ENCODE measurements around the gene SND1. TPM values are rescaled to one million over a fixed set of nuclear protein-coding genes. Genes with fewer than 3 reads are reported as not detected.

Gene SND1
- total RNA-seq, 3 donors from 2014 or later: 83.5 to 131 (median 120) TPM

DNA sequence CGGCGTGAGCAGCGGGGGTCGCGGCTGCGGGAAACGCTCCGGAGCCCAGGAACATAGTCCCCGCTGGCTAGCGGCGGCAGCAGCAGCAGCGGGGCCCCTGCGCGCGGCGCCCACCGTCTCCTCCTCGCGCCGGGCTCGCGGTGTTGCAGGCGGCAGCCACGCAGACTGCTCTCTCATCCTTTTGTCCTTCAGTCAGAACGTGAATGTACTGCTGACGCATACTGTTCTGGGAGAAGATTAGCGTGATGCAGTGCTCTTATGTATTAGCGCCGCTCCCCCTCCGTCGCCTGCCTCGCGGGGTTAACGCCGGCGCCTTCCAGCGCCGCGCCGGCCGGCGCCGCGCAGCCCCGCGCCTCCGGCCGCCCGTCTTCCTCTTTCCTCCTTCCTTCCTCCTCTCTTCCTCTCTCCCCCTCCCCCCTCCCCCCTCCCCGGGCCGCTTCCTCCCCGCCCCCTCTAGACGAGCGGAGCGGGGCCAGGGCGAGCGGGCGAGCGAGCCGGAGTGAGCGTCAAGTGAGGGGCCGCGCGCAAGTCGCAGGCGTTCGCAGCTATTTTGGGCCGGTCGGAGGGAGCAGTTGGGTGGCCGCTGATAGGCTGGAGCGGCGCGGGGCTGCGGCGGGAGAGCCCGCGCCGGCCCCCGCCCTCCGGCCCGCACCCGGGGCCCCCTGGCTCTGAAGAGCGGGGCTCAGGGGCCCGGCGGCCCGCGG lies 380.1 kb downstream of the SND1 start:
- no peaks in the 10 kb centered on the region for H3K4me1 ChIP-seq
- no peaks in the 10 kb centered on the region for H3K36me3 ChIP-seq
- H3K27ac ChIP-seq: no peak overlapping the region
- peak overlapping the region; percentile 53 to 78 (median 57) for H3K4me3 ChIP-seq
- TF ChIP-seq, protein P1, sequence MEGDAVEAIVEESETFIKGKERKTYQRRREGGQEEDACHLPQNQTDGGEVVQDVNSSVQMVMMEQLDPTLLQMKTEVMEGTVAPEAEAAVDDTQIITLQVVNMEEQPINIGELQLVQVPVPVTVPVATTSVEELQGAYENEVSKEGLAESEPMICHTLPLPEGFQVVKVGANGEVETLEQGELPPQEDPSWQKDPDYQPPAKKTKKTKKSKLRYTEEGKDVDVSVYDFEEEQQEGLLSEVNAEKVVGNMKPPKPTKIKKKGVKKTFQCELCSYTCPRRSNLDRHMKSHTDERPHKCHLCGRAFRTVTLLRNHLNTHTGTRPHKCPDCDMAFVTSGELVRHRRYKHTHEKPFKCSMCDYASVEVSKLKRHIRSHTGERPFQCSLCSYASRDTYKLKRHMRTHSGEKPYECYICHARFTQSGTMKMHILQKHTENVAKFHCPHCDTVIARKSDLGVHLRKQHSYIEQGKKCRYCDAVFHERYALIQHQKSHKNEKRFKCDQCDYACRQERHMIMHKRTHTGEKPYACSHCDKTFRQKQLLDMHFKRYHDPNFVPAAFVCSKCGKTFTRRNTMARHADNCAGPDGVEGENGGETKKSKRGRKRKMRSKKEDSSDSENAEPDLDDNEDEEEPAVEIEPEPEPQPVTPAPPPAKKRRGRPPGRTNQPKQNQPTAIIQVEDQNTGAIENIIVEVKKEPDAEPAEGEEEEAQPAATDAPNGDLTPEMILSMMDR (IDR thresholded peaks at IDR 0.05): no peak
- TF ChIP-seq POLR2A (IDR thresholded peaks at IDR 0.05): no peak
- H3K9me3 ChIP-seq: no peaks in the 10 kb centered on the region
- no peaks in the 10 kb centered on the region for H3K27me3 ChIP-seq
- DNase-seq (ENCODE audit: low spot score in 2 of 2): no peak
- intact Hi-C loops (cut with DNase I; ENCODE audit: low total_unique reads): no loop called here

GRCh38 chr7:128032605-128033235 lies 380.7 kb downstream of the SND1 start:
- intact Hi-C loops (cut with DNase I; ENCODE audit: low total_unique reads): no loop called here
- H3K9me3 ChIP-seq: no peaks in the 10 kb centered on the region
- no peaks in the 10 kb centered on the region for H3K36me3 ChIP-seq
- H3K27me3 ChIP-seq: no peaks in the 10 kb centered on the region
- TF ChIP-seq POLR2A (IDR thresholded peaks at IDR 0.05) (no peak), POLR2AphosphoS5 (IDR thresholded peaks at IDR 0.05) (no peak)
- TF ChIP-seq, protein P1 (IDR thresholded peaks at IDR 0.05): no peak
- no peaks in the 10 kb centered on the region for H3K4me1 ChIP-seq
- no peak overlapping the region for H3K27ac ChIP-seq
- no peak for DNase-seq (ENCODE audit: low spot score in 2 of 2)
- H3K4me3 ChIP-seq: peak overlapping the region; percentile 53 to 78 (median 57)

DNA sequence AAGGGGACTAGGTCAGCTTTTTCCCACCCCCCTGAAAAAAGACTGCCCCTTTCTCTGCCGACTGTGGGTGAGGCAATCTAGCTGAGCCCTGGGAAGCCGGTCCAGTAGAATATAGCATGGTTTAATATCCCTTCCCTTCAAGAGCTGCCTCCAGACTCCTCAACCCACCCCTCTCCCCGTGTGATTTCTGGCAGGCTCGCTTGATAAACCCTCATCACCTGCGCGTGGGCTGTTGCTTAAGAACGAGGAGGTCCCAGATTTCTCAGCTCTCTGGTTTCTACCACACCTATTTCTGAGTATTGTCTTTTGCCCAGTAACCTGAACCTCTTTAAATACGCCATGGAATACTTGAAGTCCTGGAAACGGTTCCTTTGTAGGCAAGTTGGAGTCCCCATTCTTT lies 381.3 kb downstream of the SND1 start:
- H3K9me3 ChIP-seq: no peaks in the 10 kb centered on the region
- H3K36me3 ChIP-seq: no peaks in the 10 kb centered on the region
- H3K4me1 ChIP-seq: no peaks in the 10 kb centered on the region
- H3K27me3 ChIP-seq: no peaks in the 10 kb centered on the region
- H3K4me3 ChIP-seq: no peak overlapping the region
- TF ChIP-seq, protein P1 (IDR thresholded peaks at IDR 0.05): no peak
- TF ChIP-seq POLR2A (IDR thresholded peaks at IDR 0.05): no peak
- no peak for TF ChIP-seq POLR2AphosphoS5 (IDR thresholded peaks at IDR 0.05)
- no peak for DNase-seq (ENCODE audit: low spot score in 2 of 2)
- H3K27ac ChIP-seq: no peak overlapping the region
- intact Hi-C loops (cut with DNase I; ENCODE audit: low total_unique reads): no loop called here

GRCh38 chr7:128034825-128035224 lies 382.8 kb downstream of the SND1 start:
- Histone ChIP-seq H3K36me3 (no peaks in the 10 kb centered on the region), H3K9me3 (no peaks in the 10 kb centered on the region), H3K4me3 (no peak overlapping the region), H3K27me3 (no peaks in the 10 kb centered on the region), H3K4me1 (no peaks in the 10 kb centered on the region), H3K27ac (no peak overlapping the region)
- TF ChIP-seq POLR2AphosphoS5 (IDR thresholded peaks at IDR 0.05) (no peak), POLR2A (IDR thresholded peaks at IDR 0.05) (no peak)
- TF ChIP-seq, protein P1 (IDR thresholded peaks at IDR 0.05): no peak
- intact Hi-C loops (cut with DNase I; ENCODE audit: low total_unique reads): loop anchor here (5.0 kb wide), 1 partner anchor 312 kb away; no protein-coding TSS in a partner anchor
- DNase-seq (ENCODE audit: low spot score in 2 of 2): no peak

GRCh38 chr7:128035712-128036111 lies 383.7 kb downstream of the SND1 start:
- Histone ChIP-seq H3K36me3 (no peaks in the 10 kb centered on the region), H3K27ac (no peak overlapping the region), H3K4me3 (no peak overlapping the region), H3K27me3 (no peaks in the 10 kb centered on the region), H3K9me3 (no peaks in the 10 kb centered on the region), H3K4me1 (no peaks in the 10 kb centered on the region)
- intact Hi-C loops (cut with DNase I; ENCODE audit: low total_unique reads): loop anchor here (5.0 kb wide), 1 partner anchor 312 kb away; no protein-coding TSS in a partner anchor
- no peak for DNase-seq (ENCODE audit: low spot score in 2 of 2)
- TF ChIP-seq POLR2AphosphoS5 (IDR thresholded peaks at IDR 0.05) (no peak), POLR2A (IDR thresholded peaks at IDR 0.05) (no peak)
- TF ChIP-seq, protein P1 (IDR thresholded peaks at IDR 0.05): no peak

Data from breast epithelium (tissue), 4 donors.